PC-9 (cell line): ENCODE data around the gene ARHGAP18.

Experiments
- CTCF ChIP-seq: fragments of 200-600 bp; sonication (generic); conservative IDR thresholded peaks from 2 replicates; pipeline ENCODE4 v1.6.1; 2017; ENCODE audit warnings: mixed run types, antibody characterized with exemption, mild to moderate bottlenecking, moderate library complexity
- EZH2 ChIP-seq: fragments of 200-600 bp; sonication (generic); IDR thresholded peaks from 2 replicates; pipeline ENCODE4 v1.8.0; 2017; ENCODE audit warnings: antibody characterized with exemption, low read depth

- no peak for TF ChIP-seq CTCF
- TF ChIP-seq EZH2: no peak
Measured at GRCh38 chr6:129719692-129720091, 9.7 kb upstream of the ARHGAP18 start.
